Thyroid gland (tissue), 4 donors: ENCODE measurements around the gene ZBTB7C. TPM values are rescaled to one million over a fixed set of nuclear protein-coding genes. Genes with fewer than 3 reads are reported as not detected.

ENCODE experiments used
- DNase-seq, 2 donors: peaks; one replicate each; pipeline ENCODE4 v3.0.0-alpha.2; 2019
- H3K27ac ChIP-seq, 3 donors: fragments of 200-600 bp; sonication (generic); 1 replicate in 2 of 3; 2 replicates in 1 of 3; pipeline ENCODE4 v1.5.1; 2016 to 2019; ENCODE audit warnings: mild to moderate bottlenecking in 1 of 3, moderate library complexity in 1 of 3
- H3K27me3 ChIP-seq: fragments of 200-600 bp; sonication (generic); one replicate; pipeline ENCODE4 v1.5.1; 2019
- H3K36me3 ChIP-seq, 2 donors: fragments of 200-600 bp; sonication (generic); one replicate each; pipeline ENCODE4 v1.5.1; 2016 to 2019
- H3K4me1 ChIP-seq, 2 donors: fragments of 200-600 bp; sonication (generic); one replicate each; pipeline ENCODE4 v1.5.1; 2017 to 2019
- H3K4me3 ChIP-seq, 3 donors: fragments of 200-600 bp; sonication (generic); replicated peaks in 1 of 3; 1 replicate in 2 of 3; 2 replicates in 1 of 3; pipeline ENCODE4 v1.5.1; 2016; ENCODE audit warnings: mild to moderate bottlenecking in 1 of 3
- H3K9me3 ChIP-seq: fragments of 200-600 bp; sonication (generic); one replicate; pipeline ENCODE4 v1.5.1; 2017
- POLR2A ChIP-seq, 2 donors: fragments of 450-650 bp; IDR thresholded peaks; one replicate each; pipeline ENCODE4 v1.6.1; 2017; ENCODE audit warnings: antibody characterized with exemption in 2 of 2, mild to moderate bottlenecking in 2 of 2, moderate library complexity in 1 of 2
- WGBS, 2 donors: methylation state at CpG; one replicate each; pipeline ENCODE4 v1.1.5; 2017; 5-methylcytosine and 5-hydroxymethylcytosine counted together
- intact Hi-C: fragments of 100-400 bp; cut with DNase I; formaldehyde crosslinking; loops from one replicate; pipeline ENCODE4 v1.15.1; 2023
- total RNA-seq, 4 donors: library from RNA; depleted of rRNA; stranded (reverse); fragments of >200 nt; gene quantifications; one replicate each; pipeline ENCODE4 v1.2.3, GENCODE V29; 2016
- TF ChIP-seq, protein P1 (sequence below), 6 experiments: fragments of 200-600 bp in 3 of 6; fragments of 450-650 bp in 3 of 6; sonication (generic) in 3 of 6; IDR thresholded peaks; one replicate each; pipeline ENCODE4 v1.5.1; 2016 to 2019; ENCODE audit warnings: antibody characterized with exemption in 6 of 6, mild to moderate bottlenecking in 2 of 6, inconsistent platforms in 1 of 6, moderate library complexity in 1 of 6

Gene ZBTB7C
- total RNA-seq, 4 donors from 2014 or later: 41.7 to 66.7 (median 49.5) TPM

- TF ChIP-seq, protein P1, sequence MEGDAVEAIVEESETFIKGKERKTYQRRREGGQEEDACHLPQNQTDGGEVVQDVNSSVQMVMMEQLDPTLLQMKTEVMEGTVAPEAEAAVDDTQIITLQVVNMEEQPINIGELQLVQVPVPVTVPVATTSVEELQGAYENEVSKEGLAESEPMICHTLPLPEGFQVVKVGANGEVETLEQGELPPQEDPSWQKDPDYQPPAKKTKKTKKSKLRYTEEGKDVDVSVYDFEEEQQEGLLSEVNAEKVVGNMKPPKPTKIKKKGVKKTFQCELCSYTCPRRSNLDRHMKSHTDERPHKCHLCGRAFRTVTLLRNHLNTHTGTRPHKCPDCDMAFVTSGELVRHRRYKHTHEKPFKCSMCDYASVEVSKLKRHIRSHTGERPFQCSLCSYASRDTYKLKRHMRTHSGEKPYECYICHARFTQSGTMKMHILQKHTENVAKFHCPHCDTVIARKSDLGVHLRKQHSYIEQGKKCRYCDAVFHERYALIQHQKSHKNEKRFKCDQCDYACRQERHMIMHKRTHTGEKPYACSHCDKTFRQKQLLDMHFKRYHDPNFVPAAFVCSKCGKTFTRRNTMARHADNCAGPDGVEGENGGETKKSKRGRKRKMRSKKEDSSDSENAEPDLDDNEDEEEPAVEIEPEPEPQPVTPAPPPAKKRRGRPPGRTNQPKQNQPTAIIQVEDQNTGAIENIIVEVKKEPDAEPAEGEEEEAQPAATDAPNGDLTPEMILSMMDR (IDR thresholded peaks at IDR 0.05): peak in 1 of 6 experiments; percentile 15
- TF ChIP-seq POLR2A (IDR thresholded peaks at IDR 0.05): no peak
- intact Hi-C loops: loop anchor here (5.0 kb wide), 1 partner anchor 67 kb away; the partner anchor contains the start of gene ZBTB7C
- H3K4me1 ChIP-seq: peaks cover 52 to 78% of the 10 kb centered on the region in 2 donors
- H3K27ac ChIP-seq: peak overlapping the region; percentile 65 to 90 (median 72)
- DNase-seq: no peak
- H3K36me3 ChIP-seq: no peaks in the 10 kb centered on the region
- WGBS, 2 donors: 50 to 57% methylated on average over 8 of the region's 8 CpGs
- no peak overlapping the region for H3K4me3 ChIP-seq
- no peaks in the 10 kb centered on the region for H3K9me3 ChIP-seq
- no peaks in the 10 kb centered on the region for H3K27me3 ChIP-seq
These were observed 68.6 kb downstream of the ZBTB7C start for GRCh38 chr18:48340560-48340959.

- Histone ChIP-seq H3K4me3 (no peak overlapping the region), H3K27ac (peak overlapping the region in 2 of 3 donors; percentile 72 to 90), H3K27me3 (no peaks in the 10 kb centered on the region), H3K36me3 (no peaks in the 10 kb centered on the region), H3K9me3 (no peaks in the 10 kb centered on the region), H3K4me1 (peaks cover 53 to 79% of the 10 kb centered on the region in 2 donors)
- 75 to 81% methylated on average over 4 of the region's 4 CpGs for WGBS, 2 donors
- TF ChIP-seq, protein P1 (IDR thresholded peaks at IDR 0.05): no peak
- TF ChIP-seq POLR2A (IDR thresholded peaks at IDR 0.05): no peak
- DNase-seq: no peak
- intact Hi-C loops: loop anchor here (5.0 to 10.0 kb wide), 2 partner anchors 68 to 305 kb away; partner anchors contain the start of gene ZBTB7C
These were observed 69.5 kb downstream of the ZBTB7C start for GRCh38 chr18:48339692-48340091.

DNA sequence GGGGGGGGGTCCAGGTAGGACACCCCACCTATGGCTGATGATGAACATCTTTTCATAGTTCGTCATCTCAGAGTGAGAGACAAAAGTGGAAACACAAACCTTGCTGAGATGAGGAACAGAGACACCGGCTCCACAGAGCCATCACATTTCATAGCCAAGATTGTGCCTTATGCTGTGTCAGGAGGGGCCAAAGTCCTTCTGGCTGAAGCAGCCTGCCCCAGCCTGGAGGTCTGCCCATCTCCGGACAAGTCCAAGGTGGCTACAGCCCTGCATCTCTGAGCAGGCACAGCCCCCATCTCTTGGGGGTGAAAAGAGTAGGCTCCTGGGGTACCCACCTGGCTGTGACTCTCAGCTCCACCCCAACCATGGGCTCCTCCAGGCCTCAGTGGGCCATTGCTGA lies 70.3 kb downstream of the ZBTB7C start:
- Histone ChIP-seq H3K36me3 (no peaks in the 10 kb centered on the region), H3K4me3 (no peak overlapping the region), H3K4me1 (peaks cover 54 to 77% of the 10 kb centered on the region in 2 donors), H3K27ac (no peak overlapping the region), H3K27me3 (no peaks in the 10 kb centered on the region), H3K9me3 (no peaks in the 10 kb centered on the region)
- DNase-seq: no peak
- no peak for TF ChIP-seq POLR2A (IDR thresholded peaks at IDR 0.05)
- TF ChIP-seq, protein P1 (IDR thresholded peaks at IDR 0.05): no peak
- 94 to 97% methylated on average over 2 to 3 of the region's 3 CpGs for WGBS, 2 donors
- intact Hi-C loops: loop anchor here (10.0 kb wide), 1 partner anchor 304 kb away; no protein-coding TSS in a partner anchor

DNA sequence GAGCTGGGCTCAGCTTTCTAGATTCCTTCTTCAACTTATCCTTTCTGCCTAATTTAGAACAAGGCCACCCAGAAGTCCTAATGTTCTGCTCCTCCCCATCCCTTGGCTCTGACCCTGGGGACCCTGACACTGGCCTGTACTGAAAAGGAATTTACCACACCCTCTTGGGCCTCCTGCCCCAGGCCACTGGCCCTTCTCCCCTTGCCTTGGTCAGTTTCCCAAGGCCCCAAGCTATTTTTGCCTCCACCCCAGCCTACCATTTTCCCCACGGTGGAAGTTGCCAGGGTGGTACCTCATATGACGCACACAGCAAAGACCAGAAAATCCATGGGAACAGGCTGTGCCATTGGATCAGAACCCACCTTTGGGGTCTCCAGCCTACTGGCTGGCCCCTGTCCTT lies 72.1 kb downstream of the ZBTB7C start:
- Histone ChIP-seq H3K9me3 (no peaks in the 10 kb centered on the region), H3K36me3 (no peaks in the 10 kb centered on the region), H3K4me1 (peaks cover 45 to 70% of the 10 kb centered on the region in 2 donors), H3K27ac (peak overlapping the region; percentile 73 to 82 (median 76)), H3K27me3 (no peaks in the 10 kb centered on the region), H3K4me3 (no peak overlapping the region)
- no peak for DNase-seq
- no peak for TF ChIP-seq POLR2A (IDR thresholded peaks at IDR 0.05)
- TF ChIP-seq, protein P1 (IDR thresholded peaks at IDR 0.05): no peak
- WGBS, 2 donors: 85 to 100% methylated on average over 2 of the region's 2 CpGs
- intact Hi-C loops: loop anchor here (10.0 kb wide), 1 partner anchor 302 kb away; no protein-coding TSS in a partner anchor

DNA sequence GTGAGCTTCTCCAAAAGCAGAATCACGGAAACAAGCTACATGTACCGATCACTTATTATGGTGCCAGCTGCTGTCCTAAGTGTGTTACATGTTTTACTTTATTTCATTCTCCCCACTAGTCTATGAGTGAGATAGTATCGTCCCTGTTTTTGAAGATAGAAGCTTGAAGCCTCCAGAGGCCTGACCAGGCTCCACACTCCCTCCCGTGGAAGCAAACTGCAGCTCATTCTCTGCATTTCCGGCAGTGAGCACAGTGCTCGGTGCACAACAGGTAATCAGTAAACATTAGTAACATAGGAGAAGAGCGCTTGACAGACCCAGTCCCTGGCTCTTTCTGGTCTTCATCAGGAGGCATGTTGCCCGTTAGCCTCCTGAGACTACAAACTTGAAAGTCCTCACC lies 72.9 kb downstream of the ZBTB7C start:
- Histone ChIP-seq H3K4me1 (peaks cover 43 to 62% of the 10 kb centered on the region in 2 donors), H3K9me3 (no peaks in the 10 kb centered on the region), H3K27ac (peak overlapping the region; percentile 73 to 82 (median 76)), H3K27me3 (no peaks in the 10 kb centered on the region), H3K36me3 (no peaks in the 10 kb centered on the region), H3K4me3 (no peak overlapping the region)
- peak in 1 of 2 donors; percentile 46 for DNase-seq
- 53 to 60% methylated on average over 7 to 8 of the region's 8 CpGs for WGBS, 2 donors
- intact Hi-C loops: loop anchor here (10.0 kb wide), 1 partner anchor 302 kb away; no protein-coding TSS in a partner anchor
- TF ChIP-seq, protein P1 (IDR thresholded peaks at IDR 0.05): peak in 4 of 6 experiments; percentile 26 to 52 (median 40)
- no peak for TF ChIP-seq POLR2A (IDR thresholded peaks at IDR 0.05)
